HepG2 (cell line): ENCODE results near the gene SLC2A2. TPM values are rescaled to one million over a fixed set of nuclear protein-coding genes. Genes with fewer than 3 reads are reported as not detected.

Experiments
- AHR ChIP-seq: IDR thresholded peaks from 2 replicates; pipeline ENCODE4 v1.6.1; 2018; ENCODE audit warnings: missing genetic modification reagents, missing compliant biosample characterization
- ATF4 ChIP-seq, 2 experiments: fragments of 450-650 bp in 1 of 2; sonication (generic) in 1 of 2; formaldehyde crosslinking; IDR thresholded peaks; 2 replicates each; pipeline versions ENCODE4 v1.5.0 to v1.8.0; 2020 to 2022; ENCODE audit warnings: mild to moderate bottlenecking in 1 of 2, missing genetic modification reagents in 1 of 2
- BRCA1 ChIP-seq: sonication (generic); formaldehyde crosslinking; IDR thresholded peaks from 2 replicates; pipeline ENCODE4 v1.4.0; 2020; ENCODE audit warnings: missing genetic modification reagents
- FOSL2 ChIP-seq: sonication (generic); formaldehyde crosslinking; IDR thresholded peaks from 2 replicates; pipeline ENCODE4 v1.4.0; 2020; ENCODE audit warnings: missing genetic modification reagents
- HOXA5 ChIP-seq: sonication (generic); formaldehyde crosslinking; IDR thresholded peaks from 2 replicates; pipeline ENCODE4 v1.4.0; 2020; ENCODE audit warnings: missing genetic modification reagents
- JUND ChIP-seq: sonication (generic); formaldehyde crosslinking; IDR thresholded peaks from 2 replicates; pipeline ENCODE4 v1.8.0; 2022; ENCODE audit warnings: mild to moderate bottlenecking, missing genetic modification reagents
- KLF6 ChIP-seq: IDR thresholded peaks from 2 replicates; pipeline ENCODE4 v1.8.0; 2016; ENCODE audit warnings: missing biosample characterization, missing genetic modification reagents
- NFATC3 ChIP-seq: sonication (generic); formaldehyde crosslinking; IDR thresholded peaks from 2 replicates; pipeline ENCODE4 v1.5.1; 2020; ENCODE audit warnings: mild to moderate bottlenecking, missing genetic modification reagents
- NFIC ChIP-seq: IDR thresholded peaks from 2 replicates; pipeline ENCODE4 v1.6.1; 2012; ENCODE audit warnings: mild to moderate bottlenecking, low read length, inconsistent platforms
- NR2C2 ChIP-seq: sonication (generic); formaldehyde crosslinking; IDR thresholded peaks from 2 replicates; pipeline ENCODE4 v1.4.0; 2020; ENCODE audit warnings: missing genetic modification reagents, mild to moderate bottlenecking, moderate library complexity, borderline replicate concordance
- NR2F6 ChIP-seq, 2 experiments: IDR thresholded peaks; 2 replicates each; pipeline ENCODE4 v1.6.1; 2016; ENCODE audit warnings: antibody characterized with exemption in 1 of 2, mild to moderate bottlenecking in 1 of 2
- PAWR ChIP-seq: sonication (generic); formaldehyde crosslinking; IDR thresholded peaks from 2 replicates; pipeline ENCODE4 v1.4.0; 2020; ENCODE audit warnings: missing genetic modification reagents, mild to moderate bottlenecking, borderline replicate concordance
- POGZ ChIP-seq: sonication (generic); formaldehyde crosslinking; IDR thresholded peaks from 2 replicates; pipeline ENCODE4 v1.4.0; 2020; ENCODE audit warnings: mild to moderate bottlenecking, missing genetic modification reagents
- SOX5 ChIP-seq: IDR thresholded peaks from 2 replicates; pipeline ENCODE4 v1.6.1; 2016; ENCODE audit warnings: borderline replicate concordance
- TEAD2 ChIP-seq: sonication (generic); formaldehyde crosslinking; IDR thresholded peaks from 2 replicates; pipeline ENCODE4 v1.9.0; 2021; ENCODE audit warnings: missing genetic modification reagents
- TRIM24 ChIP-seq: sonication (generic); formaldehyde crosslinking; IDR thresholded peaks from 2 replicates; pipeline ENCODE4 v1.8.0; 2022; ENCODE audit warnings: mild to moderate bottlenecking, missing genetic modification reagents
- TSC22D2 ChIP-seq: sonication (generic); formaldehyde crosslinking; IDR thresholded peaks from 2 replicates; pipeline ENCODE4 v1.5.1; 2020; ENCODE audit warnings: missing genetic modification reagents, mild to moderate bottlenecking, borderline replicate concordance
- YY1 ChIP-seq: IDR thresholded peaks from 2 replicates; pipeline ENCODE4 v1.6.1; 2011; ENCODE audit warnings: low read length, low read depth, moderate library complexity, mild to moderate bottlenecking; ENCODE audit not compliant: insufficient read depth, insufficient replicate concordance
- ZEB1 ChIP-seq: IDR thresholded peaks from 2 replicates; pipeline ENCODE4 v1.6.1; 2012; ENCODE audit warnings: mild to moderate bottlenecking, low read depth, inconsistent platforms; ENCODE audit not compliant: insufficient replicate concordance
- ZFAT ChIP-seq: sonication (generic); formaldehyde crosslinking; conservative IDR thresholded peaks from 2 replicates; pipeline ENCODE4 v1.8.1; 2023; ENCODE audit warnings: missing genetic modification reagents, inconsistent platforms
- ZMYM2 ChIP-seq: sonication (generic); formaldehyde crosslinking; IDR thresholded peaks from 2 replicates; pipeline ENCODE4 v1.8.0; 2022; ENCODE audit warnings: mild to moderate bottlenecking, missing genetic modification reagents
- ZNF12 ChIP-seq: sonication (generic); formaldehyde crosslinking; IDR thresholded peaks from 2 replicates; pipeline ENCODE4 v1.5.0; 2020; ENCODE audit warnings: missing genetic modification reagents
- ZNF138 ChIP-seq: sonication (generic); formaldehyde crosslinking; IDR thresholded peaks from 2 replicates; pipeline ENCODE4 v1.5.0; 2020; ENCODE audit warnings: mild to moderate bottlenecking, low read depth, missing genetic modification reagents
- ZNF343 ChIP-seq: sonication (generic); formaldehyde crosslinking; IDR thresholded peaks from 2 replicates; pipeline ENCODE4 v1.4.0; 2020; ENCODE audit warnings: mild to moderate bottlenecking, missing genetic modification reagents
- ZNF44 ChIP-seq: sonication (generic); formaldehyde crosslinking; IDR thresholded peaks from 2 replicates; pipeline ENCODE4 v1.5.1; 2020; ENCODE audit warnings: mild to moderate bottlenecking, missing genetic modification reagents
- ZNF550 ChIP-seq: sonication (generic); formaldehyde crosslinking; IDR thresholded peaks from 2 replicates; pipeline ENCODE4 v1.4.0; 2020; ENCODE audit warnings: mild to moderate bottlenecking, missing genetic modification reagents, borderline replicate concordance
- ZNF552 ChIP-seq: sonication (generic); formaldehyde crosslinking; IDR thresholded peaks from 2 replicates; pipeline ENCODE4 v1.9.0; 2022; ENCODE audit warnings: missing genetic modification reagents, mild to moderate bottlenecking, borderline replicate concordance
- ZSCAN12 ChIP-seq: sonication (generic); formaldehyde crosslinking; IDR thresholded peaks from 2 replicates; pipeline ENCODE4 v1.9.0; 2021; ENCODE audit warnings: mild to moderate bottlenecking, missing genetic modification reagents
- polyA plus RNA-seq, 8 experiments: library from polyadenylated mRNA; depleted of rRNA in 3 of 8; stranded (reverse) in 7 of 8; unstranded in 1 of 8; fragments of >200 nt; fragmentation: Illumina TruSeq in 4 of 8; extraction: Trizol in 4 of 8; gene quantifications; 2 replicates each; pipeline versions ENCODE4 v1.2.1 to v1.2.3, GENCODE V29; 2011 to 2016; ENCODE audit warnings: low read depth in 4 of 8, missing spikeins in 1 of 8, mixed read lengths in 1 of 8; ENCODE audit not compliant: insufficient read depth in 1 of 8
- total RNA-seq, 5 experiments: library from RNA; depleted of rRNA; stranded (reverse); fragments of >200 nt; fragmentation: Illumina TruSeq; extraction: Trizol; gene quantifications; 2 replicates each; pipeline ENCODE4 v1.2.3, GENCODE V29; 2016; ENCODE audit warnings: low read depth in 1 of 5

Gene SLC2A2
- total and polyA plus RNA-seq, 2 of the 13 experiments (the other 11 are each of a cell fraction or from before 2014, with no cell fraction given), result 19.5 to 23.2 TPM

GRCh38 chr3:171044384-171044783 lies 17.9 kb upstream of the SLC2A2 start (continued):
- TF ChIP-seq NFATC3 (CRISPR knock-in tag) (no peak), BRCA1 (no peak), NFIC (no peak), ZNF550 (CRISPR knock-in tag) (no peak), HOXA5 (CRISPR knock-in tag) (no peak), TSC22D2 (CRISPR knock-in tag) (no peak), POGZ (CRISPR knock-in tag) (peak; percentile 29; the same call in 1 of the 2 replicates), KLF6 (CRISPR knock-in tag) (no peak), NR2C2 (CRISPR knock-in tag) (peak; percentile 28; the same call in 1 of the 2 replicates), YY1 (no peak), ZEB1 (peak; percentile 15), FOSL2 (CRISPR knock-in tag) (0 out of 2 replicates have a peak, but pooled peaks have one; percentile 35), NR2F6 (IDR thresholded peaks at IDR 0.05) (no peak; the same call in 1 of the 2 replicates), NR2F6 (CRISPR knock-in tag; IDR thresholded peaks at IDR 0.05) (0 out of 2 replicates have a peak, but pooled peaks have one; percentile 13), ZNF138 (CRISPR knock-in tag) (no peak), JUND (CRISPR knock-in tag) (no peak), ZNF552 (no peak), ZMYM2 (CRISPR knock-in tag) (no peak), ATF4 (CRISPR knock-in tag; IDR thresholded peaks at IDR 0.05) (no peak), SOX5 (peak; percentile 70; the same call in 1 of the 2 replicates), TRIM24 (CRISPR knock-in tag) (no peak), ZNF12 (CRISPR knock-in tag) (no peak), TEAD2 (no peak), ZFAT (CRISPR knock-in tag) (no peak), ZNF44 (CRISPR knock-in tag) (peak; percentile 36; the same call in 1 of the 2 replicates), AHR (no peak), ZSCAN12 (CRISPR knock-in tag) (no peak), PAWR (CRISPR knock-in tag) (no peak), ZNF343 (CRISPR knock-in tag) (no peak)
